ENCODE measurements around the gene SAG. TPM values are rescaled to one million over a fixed set of nuclear protein-coding genes. Genes with fewer than 3 reads are reported as not detected.
"Not testable (repeated sequence)": the region's sequence is repeated elsewhere in the genome, so short reads cannot be mapped to it uniquely, and the experiment has no call there.

SAG gene
- total and polyA plus RNA-seq, 3 donors from 2014 or later: 5.1 to 25.6 (median 10.2) TPM

- H3K27me3 ChIP-seq: no peaks in the 10 kb centered on the region
- no peak for DNase-seq
- no peaks in the 10 kb centered on the region for H3K36me3 ChIP-seq (ENCODE audit: low read depth, missing control alignments)
- no peaks in the 10 kb centered on the region for H3K4me1 ChIP-seq
- 93 to 97% methylated on average over 4 to 11 of the region's 11 CpGs for whole genome bisulfite sequencing, 2 donors
- H3K27ac ChIP-seq: no peak overlapping the region
- intact Hi-C loops (cut with DNase I; ENCODE audit: low total_unique reads): no loop called here
- H3K9me3 ChIP-seq: no peaks in the 10 kb centered on the region
- no peak overlapping the region for H3K4me3 ChIP-seq
- TF ChIP-seq CTCF (IDR thresholded peaks at IDR 0.05) (no peak), POLR2A (IDR thresholded peaks at IDR 0.05) (no peak)
These were observed 27.3 kb downstream of the SAG start for GRCh38 chr2:233334915-233335314.

GRCh38 chr2:233336091-233336490 is 28.5 kb downstream of the SAG start:
- H3K4me3 ChIP-seq; H3K4me1 ChIP-seq; intact Hi-C loops (cut with DNase I; ENCODE audit: low total_unique reads); H3K36me3 ChIP-seq (ENCODE audit: low read depth, missing control alignments); H3K9me3 ChIP-seq; H3K27me3 ChIP-seq; DNase-seq; H3K27ac ChIP-seq: not testable (repeated sequence)
- WGBS, 2 donors: 93 to 94% methylated on average over 13 of the region's 13 CpGs

GRCh38 chr2:233336541-233336940 is 28.9 kb downstream of the SAG start:
- H3K27me3 ChIP-seq: no peaks in the 10 kb centered on the region
- H3K4me1 ChIP-seq: no peaks in the 10 kb centered on the region
- H3K27ac ChIP-seq: no peak overlapping the region
- DNase-seq: no peak
- intact Hi-C loops (cut with DNase I; ENCODE audit: low total_unique reads): no loop called here
- WGBS, 2 donors: 87 to 92% methylated on average over 4 to 5 of the region's 5 CpGs
- no peaks in the 10 kb centered on the region for H3K36me3 ChIP-seq (ENCODE audit: low read depth, missing control alignments)
- H3K9me3 ChIP-seq: no peaks in the 10 kb centered on the region
- no peak for TF ChIP-seq CTCF (IDR thresholded peaks at IDR 0.05)
- TF ChIP-seq POLR2A (IDR thresholded peaks at IDR 0.05): no peak
- H3K4me3 ChIP-seq: no peak overlapping the region

- WGBS, 2 donors: 78 to 81% methylated on average over 5 of the region's 5 CpGs
- Histone ChIP-seq H3K4me3 (no peak overlapping the region), H3K27me3 (no peaks in the 10 kb centered on the region), H3K27ac (no peak overlapping the region), H3K36me3 (ENCODE audit: low read depth, missing control alignments) (no peaks in the 10 kb centered on the region), H3K4me1 (no peaks in the 10 kb centered on the region), H3K9me3 (no peaks in the 10 kb centered on the region)
- TF ChIP-seq POLR2A (IDR thresholded peaks at IDR 0.05) (no peak), CTCF (IDR thresholded peaks at IDR 0.05) (no peak)
- intact Hi-C loops (cut with DNase I; ENCODE audit: low total_unique reads): no loop called here
- no peak for DNase-seq
These were observed 30.4 kb downstream of the SAG start for GRCh38 chr2:233338046-233338445.

GRCh38 chr2:233338812-233339368 is 31.3 kb downstream of the SAG start:
- H3K27me3 ChIP-seq: no peaks in the 10 kb centered on the region
- no peaks in the 10 kb centered on the region for H3K9me3 ChIP-seq
- 84 to 91% methylated on average over 3 of the region's 3 CpGs for WGBS, 2 donors
- intact Hi-C loops (cut with DNase I; ENCODE audit: low total_unique reads): no loop called here
- no peaks in the 10 kb centered on the region for H3K4me1 ChIP-seq
- no peak for DNase-seq
- TF ChIP-seq CTCF (IDR thresholded peaks at IDR 0.05): no peak
- no peak for TF ChIP-seq POLR2A (IDR thresholded peaks at IDR 0.05)
- no peak overlapping the region for H3K27ac ChIP-seq
- no peaks in the 10 kb centered on the region for H3K36me3 ChIP-seq (ENCODE audit: low read depth, missing control alignments)
- no peak overlapping the region for H3K4me3 ChIP-seq

Data from testis (tissue), 3 donors.